H1 (cell line): ENCODE data around the gene PRICKLE2.

Experiments
- BRCA1 ChIP-seq: IDR thresholded peaks from 2 replicates; pipeline ENCODE4 v1.6.1; 2012; ENCODE audit warnings: low read depth, low read length, improper control_type of control experiment
- KDM1A ChIP-seq: fragments of 200-600, 300-600 bp; sonication (generic); IDR thresholded peaks from 2 replicates; pipeline ENCODE4 v1.7.1; 2016; ENCODE audit warnings: mild to moderate bottlenecking, low read length, borderline replicate concordance
- KDM5A ChIP-seq: fragments of 200-600 bp; IDR thresholded peaks from 2 replicates; pipeline ENCODE4 v1.7.1; 2012; ENCODE audit warnings: mild to moderate bottlenecking, low read length, inconsistent platforms, mixed read lengths
- NANOG ChIP-seq: IDR thresholded peaks from 2 replicates; pipeline ENCODE4 v1.6.1; 2011; ENCODE audit warnings: low read length, low read depth, mild to moderate bottlenecking, inconsistent platforms; ENCODE audit not compliant: insufficient read depth, poor library complexity, severe bottlenecking
- POLR2A ChIP-seq, 2 experiments: IDR thresholded peaks; 1 replicate in 1 of 2; 2 replicates in 1 of 2; pipeline ENCODE4 v1.6.1; 2011; ENCODE audit warnings: low read depth in 2 of 2, low read length in 2 of 2, mild to moderate bottlenecking in 2 of 2; ENCODE audit errors: control extremely low read depth in 1 of 2
- SIN3A ChIP-seq, 2 experiments: IDR thresholded peaks in 1 of 2; conservative IDR thresholded peaks in 1 of 2; 2 replicates each; pipeline ENCODE4 v1.6.1; 2011 to 2012; ENCODE audit warnings: low read length in 2 of 2, improper control_type of control experiment in 1 of 2, low read depth in 1 of 2, mild to moderate bottlenecking in 1 of 2
- SP1 ChIP-seq: IDR thresholded peaks from 2 replicates; pipeline ENCODE4 v1.6.1; 2011; ENCODE audit warnings: low read depth, low read length
- SUZ12 ChIP-seq: fragments of 200-600 bp; sonication (generic); IDR thresholded peaks from 2 replicates; pipeline ENCODE4 v1.6.1; 2012; ENCODE audit warnings: mild to moderate bottlenecking, inconsistent platforms, low read length, moderate library complexity, mixed read lengths
- TAF1 ChIP-seq: IDR thresholded peaks from 2 replicates; pipeline ENCODE4 v1.6.1; 2011; ENCODE audit warnings: mild to moderate bottlenecking, low read depth, low read length
- TF ChIP-seq, protein P1 (sequence below), 3 experiments: IDR thresholded peaks; 1 replicate in 2 of 3; 2 replicates in 1 of 3; pipeline versions ENCODE4 v1.5.1 to v1.6.1; 2011; ENCODE audit warnings: low read length in 3 of 3, mild to moderate bottlenecking in 3 of 3, inconsistent platforms in 2 of 3, low read depth in 1 of 3, moderate library complexity in 1 of 3; ENCODE audit not compliant: insufficient read depth in 1 of 3; ENCODE audit errors: control extremely low read depth in 1 of 3

DNA sequence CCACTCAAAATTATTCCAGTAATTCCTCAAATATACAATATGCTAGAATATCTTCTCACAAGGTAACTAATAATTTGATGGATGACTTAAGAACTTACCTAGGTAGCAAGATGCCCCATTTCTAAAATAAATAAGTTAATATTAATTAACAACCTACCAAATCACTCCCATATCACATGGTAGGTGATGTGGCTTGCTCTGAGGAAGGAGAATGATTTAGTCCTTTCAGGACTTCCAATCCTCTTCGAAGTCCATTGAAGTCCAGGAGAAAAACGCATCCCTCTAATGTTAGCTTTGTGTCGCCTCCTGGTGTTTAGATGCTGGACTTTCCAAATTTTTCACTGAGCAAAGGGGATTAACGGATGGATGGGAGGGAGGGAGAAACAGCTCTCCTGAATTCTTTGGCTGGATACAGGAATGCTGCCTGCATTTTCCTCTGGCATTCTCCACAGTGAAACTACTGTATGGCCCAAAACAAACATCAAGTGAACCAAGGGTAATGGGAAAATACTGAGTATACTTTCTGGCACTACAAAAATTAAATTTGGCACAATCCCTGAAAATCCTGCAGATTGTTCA is 58.6 kb downstream of the PRICKLE2 start:
- TF ChIP-seq SUZ12 (no peak), NANOG (no peak), KDM1A (no peak), BRCA1 (no peak), POLR2A (IDR thresholded peaks at IDR 0.05; ENCODE audit: control extremely low read depth in 1 of 2, low read depth in 2 of 2, low read length in 2 of 2) (no peak), KDM5A (no peak), TAF1 (no peak), SIN3A (conservative IDR thresholded peaks at IDR 0.05 in 1 of 2, IDR thresholded peaks at IDR 0.05 in 1 of 2; ENCODE audit: low read depth in 1 of 2, low read length in 2 of 2) (no peak), SP1 (no peak; the same call in 1 of the 2 replicates)
- TF ChIP-seq, protein P1, sequence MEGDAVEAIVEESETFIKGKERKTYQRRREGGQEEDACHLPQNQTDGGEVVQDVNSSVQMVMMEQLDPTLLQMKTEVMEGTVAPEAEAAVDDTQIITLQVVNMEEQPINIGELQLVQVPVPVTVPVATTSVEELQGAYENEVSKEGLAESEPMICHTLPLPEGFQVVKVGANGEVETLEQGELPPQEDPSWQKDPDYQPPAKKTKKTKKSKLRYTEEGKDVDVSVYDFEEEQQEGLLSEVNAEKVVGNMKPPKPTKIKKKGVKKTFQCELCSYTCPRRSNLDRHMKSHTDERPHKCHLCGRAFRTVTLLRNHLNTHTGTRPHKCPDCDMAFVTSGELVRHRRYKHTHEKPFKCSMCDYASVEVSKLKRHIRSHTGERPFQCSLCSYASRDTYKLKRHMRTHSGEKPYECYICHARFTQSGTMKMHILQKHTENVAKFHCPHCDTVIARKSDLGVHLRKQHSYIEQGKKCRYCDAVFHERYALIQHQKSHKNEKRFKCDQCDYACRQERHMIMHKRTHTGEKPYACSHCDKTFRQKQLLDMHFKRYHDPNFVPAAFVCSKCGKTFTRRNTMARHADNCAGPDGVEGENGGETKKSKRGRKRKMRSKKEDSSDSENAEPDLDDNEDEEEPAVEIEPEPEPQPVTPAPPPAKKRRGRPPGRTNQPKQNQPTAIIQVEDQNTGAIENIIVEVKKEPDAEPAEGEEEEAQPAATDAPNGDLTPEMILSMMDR (IDR thresholded peaks at IDR 0.05; ENCODE audit: control extremely low read depth in 1 of 3, insufficient read depth in 1 of 3, low read depth in 1 of 3, low read length in 3 of 3): peak in 2 of 3 experiments; percentile 71 to 77; a peak in 3 of 4 replicates
